ENCODE measurements around the gene ROBO1. TPM values are rescaled to one million over a fixed set of nuclear protein-coding genes. Genes with fewer than 3 reads are reported as not detected.

Gene ROBO1
- total RNA-seq, 1 donor from 2014 or later, result 7.1 TPM

DNA sequence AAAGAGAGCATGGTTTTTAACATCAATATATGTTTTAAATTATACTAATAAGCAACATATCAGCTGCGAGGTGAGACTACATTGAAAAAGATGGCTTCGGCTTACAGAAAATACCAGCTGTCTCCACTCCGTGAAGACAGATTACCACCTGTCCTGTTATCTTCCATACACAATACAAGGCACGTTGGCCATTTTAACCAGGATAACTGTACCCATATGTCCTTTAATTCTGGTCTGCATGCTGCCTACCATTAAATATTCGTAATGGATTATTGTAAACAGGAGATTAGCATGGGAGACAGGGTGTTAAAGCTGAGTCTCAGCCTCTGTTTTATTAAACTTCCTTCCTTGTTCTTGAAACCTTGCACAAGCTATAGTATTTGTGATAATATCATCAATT, 855.5 kb downstream of the ROBO1 start:
- no peak for DNase-seq
- Histone ChIP-seq H3K4me1 (peaks cover 1% of the 10 kb centered on the region), H3K9me3 (replicated peaks) (no peaks in the 10 kb centered on the region), H3K27ac (replicated peaks) (no peak overlapping the region), H3K36me3 (no peaks in the 10 kb centered on the region), H3K27me3 (ENCODE audit: low read depth) (no peaks in the 10 kb centered on the region), H3K4me3 (no peak overlapping the region)
- intact Hi-C loops (cut with micrococcal nuclease), result no loop called here
- TF ChIP-seq, protein P1, sequence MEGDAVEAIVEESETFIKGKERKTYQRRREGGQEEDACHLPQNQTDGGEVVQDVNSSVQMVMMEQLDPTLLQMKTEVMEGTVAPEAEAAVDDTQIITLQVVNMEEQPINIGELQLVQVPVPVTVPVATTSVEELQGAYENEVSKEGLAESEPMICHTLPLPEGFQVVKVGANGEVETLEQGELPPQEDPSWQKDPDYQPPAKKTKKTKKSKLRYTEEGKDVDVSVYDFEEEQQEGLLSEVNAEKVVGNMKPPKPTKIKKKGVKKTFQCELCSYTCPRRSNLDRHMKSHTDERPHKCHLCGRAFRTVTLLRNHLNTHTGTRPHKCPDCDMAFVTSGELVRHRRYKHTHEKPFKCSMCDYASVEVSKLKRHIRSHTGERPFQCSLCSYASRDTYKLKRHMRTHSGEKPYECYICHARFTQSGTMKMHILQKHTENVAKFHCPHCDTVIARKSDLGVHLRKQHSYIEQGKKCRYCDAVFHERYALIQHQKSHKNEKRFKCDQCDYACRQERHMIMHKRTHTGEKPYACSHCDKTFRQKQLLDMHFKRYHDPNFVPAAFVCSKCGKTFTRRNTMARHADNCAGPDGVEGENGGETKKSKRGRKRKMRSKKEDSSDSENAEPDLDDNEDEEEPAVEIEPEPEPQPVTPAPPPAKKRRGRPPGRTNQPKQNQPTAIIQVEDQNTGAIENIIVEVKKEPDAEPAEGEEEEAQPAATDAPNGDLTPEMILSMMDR (IDR thresholded peaks at IDR 0.05; ENCODE audit: borderline replicate concordance), result no peak

DNA sequence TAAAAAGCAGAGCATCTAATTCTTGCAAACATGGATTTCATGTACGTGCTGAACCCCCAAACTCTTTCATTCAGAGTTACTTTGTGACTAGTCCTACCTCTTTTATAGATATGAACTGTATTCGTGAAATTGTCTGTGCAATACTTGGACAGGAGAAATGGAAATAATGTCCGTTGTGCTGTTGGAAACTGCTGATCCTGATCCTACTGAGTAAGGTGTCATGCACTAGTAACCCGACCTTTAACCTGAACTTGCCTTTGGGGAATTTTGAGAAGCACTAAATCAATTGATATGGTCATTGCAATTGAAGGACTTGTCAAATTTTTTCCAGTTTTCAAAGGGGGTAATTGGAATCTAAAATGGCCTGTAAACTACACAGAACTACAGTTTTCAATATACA, 856.4 kb downstream of the ROBO1 start:
- H3K27ac ChIP-seq (replicated peaks), result no peak overlapping the region

DNA sequence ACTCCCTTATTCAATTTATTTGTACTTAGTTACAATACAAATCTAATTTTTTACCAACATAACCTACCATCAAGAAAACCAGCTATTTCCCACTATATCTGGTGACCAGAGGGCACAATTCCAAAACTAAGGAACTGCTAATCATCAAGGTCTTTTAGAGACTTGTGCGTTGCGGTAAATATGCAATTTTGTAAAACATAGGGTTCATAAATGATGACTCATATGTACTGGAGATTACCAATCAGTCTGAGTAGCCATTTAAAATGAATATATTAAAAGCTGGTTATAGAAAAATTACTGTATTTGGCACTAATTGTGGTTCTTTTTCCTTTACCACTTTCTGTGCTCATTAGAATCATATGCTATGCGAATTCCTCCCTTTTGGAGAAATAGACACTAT, 859.6 kb downstream of the ROBO1 start:
- Histone ChIP-seq H3K36me3 (no peaks in the 10 kb centered on the region), H3K27me3 (ENCODE audit: low read depth) (no peaks in the 10 kb centered on the region), H3K4me1 (no peaks in the 10 kb centered on the region), H3K27ac (replicated peaks) (no peak overlapping the region), H3K9me3 (replicated peaks) (no peaks in the 10 kb centered on the region), H3K4me3 (no peak overlapping the region)
- no peak for DNase-seq
- intact Hi-C loops (cut with micrococcal nuclease), result no loop called here
- TF ChIP-seq, protein P1 (IDR thresholded peaks at IDR 0.05; ENCODE audit: borderline replicate concordance), result no peak

More for the DNA sequence above, 856.4 kb downstream of the ROBO1 start:
- Histone ChIP-seq H3K36me3 (no peaks in the 10 kb centered on the region), H3K4me1 (no peaks in the 10 kb centered on the region), H3K9me3 (replicated peaks) (no peaks in the 10 kb centered on the region), H3K4me3 (no peak overlapping the region), H3K27me3 (ENCODE audit: low read depth) (no peaks in the 10 kb centered on the region)
- DNase-seq, result no peak
- TF ChIP-seq, protein P1 (IDR thresholded peaks at IDR 0.05; ENCODE audit: borderline replicate concordance), result no peak
- intact Hi-C loops (cut with micrococcal nuclease), result no loop called here

DNA sequence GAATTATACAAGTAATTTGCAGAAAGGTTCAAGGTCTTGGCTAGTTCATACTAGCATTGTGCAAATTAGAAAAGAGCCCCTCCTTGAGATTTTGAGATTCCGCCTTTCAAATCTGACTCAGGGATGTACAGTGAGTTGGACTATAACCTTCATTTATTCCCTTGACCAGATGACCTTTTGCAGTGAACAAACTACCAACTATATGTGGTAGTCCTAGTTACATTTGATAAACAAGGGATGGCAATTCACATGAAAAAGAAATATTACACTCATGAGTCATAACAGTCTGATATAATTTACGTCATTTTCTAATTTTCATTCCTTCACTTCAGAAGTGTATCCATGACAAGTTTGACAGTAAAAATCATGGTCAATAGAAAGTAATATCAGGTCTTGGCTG, 860.4 kb downstream of the ROBO1 start:
- no peaks in the 10 kb centered on the region for H3K9me3 ChIP-seq (replicated peaks)
- TF ChIP-seq, protein P1 (IDR thresholded peaks at IDR 0.05; ENCODE audit: borderline replicate concordance), result no peak
- H3K4me1 ChIP-seq, result no peaks in the 10 kb centered on the region
- H3K4me3 ChIP-seq, result no peak overlapping the region
- no peaks in the 10 kb centered on the region for H3K27me3 ChIP-seq (ENCODE audit: low read depth)
- H3K36me3 ChIP-seq, result no peaks in the 10 kb centered on the region
- intact Hi-C loops (cut with micrococcal nuclease), result no loop called here
- DNase-seq, result no peak
- no peak overlapping the region for H3K27ac ChIP-seq (replicated peaks)

DNA sequence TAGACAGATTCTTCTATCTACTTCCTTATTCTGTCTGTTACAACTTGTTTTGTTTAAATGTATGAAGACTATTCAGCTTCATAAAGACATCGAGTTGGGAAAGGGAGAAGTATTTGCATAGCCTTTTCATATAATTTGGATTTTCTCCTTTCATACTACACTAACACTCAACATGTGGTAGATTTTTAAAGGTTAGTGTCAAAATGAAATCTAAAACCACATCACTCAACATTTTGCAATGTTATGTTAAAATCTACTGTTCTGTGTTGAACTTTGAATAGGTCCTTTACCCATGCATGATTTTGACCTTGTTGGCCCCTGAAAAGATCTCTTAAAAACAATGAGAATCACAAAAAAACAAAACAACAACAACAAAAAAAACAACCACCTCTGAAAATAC, 860.9 kb downstream of the ROBO1 start:
- DNase-seq, result no peak

More for the DNA sequence above, 860.9 kb downstream of the ROBO1 start:
- no peak overlapping the region for H3K4me3 ChIP-seq
- intact Hi-C loops (cut with micrococcal nuclease), result no loop called here
- H3K27me3 ChIP-seq (ENCODE audit: low read depth), result no peaks in the 10 kb centered on the region
- no peaks in the 10 kb centered on the region for H3K9me3 ChIP-seq (replicated peaks)
- no peaks in the 10 kb centered on the region for H3K36me3 ChIP-seq
- TF ChIP-seq, protein P1 (IDR thresholded peaks at IDR 0.05; ENCODE audit: borderline replicate concordance), result no peak
- H3K27ac ChIP-seq (replicated peaks), result no peak overlapping the region
- H3K4me1 ChIP-seq, result no peaks in the 10 kb centered on the region

All from left ventricle myocardium inferior (tissue), 1 donor.